SK-N-SH treated with all-trans-retinoic acid at 6 μM for 48 hours (cell line): Measurements from ENCODE around the gene CDC45.

Experiments
- BACH2 ChIP-seq: fragments of 250-450 bp; sonication (Bioruptor Pico); IDR thresholded peaks from 2 replicates; pipeline ENCODE4 v1.9.0; 2021; ENCODE audit warnings: mild to moderate bottlenecking, borderline replicate concordance
- CSDC2 ChIP-seq: fragments of 250-450 bp; sonication (Bioruptor Pico); IDR thresholded peaks from 2 replicates; pipeline ENCODE4 v1.5.0; 2020; ENCODE audit warnings: mild to moderate bottlenecking, moderate library complexity
- POU6F1 ChIP-seq: fragments of 250-450 bp; sonication (Bioruptor Pico); IDR thresholded peaks from 2 replicates; pipeline ENCODE4 v1.8.0; 2021; ENCODE audit warnings: low read depth, mild to moderate bottlenecking, moderate library complexity, borderline replicate concordance
- ZFP3 ChIP-seq: fragments of 250-450 bp; sonication (Bioruptor Pico); IDR thresholded peaks from 2 replicates; pipeline ENCODE4 v1.5.0; 2020; ENCODE audit warnings: mild to moderate bottlenecking, moderate library complexity
- ZFP30 ChIP-seq: fragments of 450-650 bp; formaldehyde crosslinking; IDR thresholded peaks from 2 replicates; pipeline ENCODE4 v1.5.0; 2022; ENCODE audit warnings: mild to moderate bottlenecking, moderate library complexity

- TF ChIP-seq CSDC2 (CRISPR knock-in tag) (no peak), POU6F1 (CRISPR knock-in tag) (no peak), ZFP30 (no peak), BACH2 (no peak), ZFP3 (CRISPR knock-in tag) (no peak)
These were observed 2.2 kb upstream of the CDC45 start for GRCh38 chr22:19477321-19478044.
